CD4-positive, alpha-beta T cell treated with Interleukin-15 for 4 hours (primary cell): ENCODE results near the gene FBXL16.

Source experiments
- DNase-seq: peaks from one replicate; pipeline ENCODE4 v3.0.0-alpha.2; 2020; ENCODE audit warnings: low spot score

The FBXL16 gene

DNA sequence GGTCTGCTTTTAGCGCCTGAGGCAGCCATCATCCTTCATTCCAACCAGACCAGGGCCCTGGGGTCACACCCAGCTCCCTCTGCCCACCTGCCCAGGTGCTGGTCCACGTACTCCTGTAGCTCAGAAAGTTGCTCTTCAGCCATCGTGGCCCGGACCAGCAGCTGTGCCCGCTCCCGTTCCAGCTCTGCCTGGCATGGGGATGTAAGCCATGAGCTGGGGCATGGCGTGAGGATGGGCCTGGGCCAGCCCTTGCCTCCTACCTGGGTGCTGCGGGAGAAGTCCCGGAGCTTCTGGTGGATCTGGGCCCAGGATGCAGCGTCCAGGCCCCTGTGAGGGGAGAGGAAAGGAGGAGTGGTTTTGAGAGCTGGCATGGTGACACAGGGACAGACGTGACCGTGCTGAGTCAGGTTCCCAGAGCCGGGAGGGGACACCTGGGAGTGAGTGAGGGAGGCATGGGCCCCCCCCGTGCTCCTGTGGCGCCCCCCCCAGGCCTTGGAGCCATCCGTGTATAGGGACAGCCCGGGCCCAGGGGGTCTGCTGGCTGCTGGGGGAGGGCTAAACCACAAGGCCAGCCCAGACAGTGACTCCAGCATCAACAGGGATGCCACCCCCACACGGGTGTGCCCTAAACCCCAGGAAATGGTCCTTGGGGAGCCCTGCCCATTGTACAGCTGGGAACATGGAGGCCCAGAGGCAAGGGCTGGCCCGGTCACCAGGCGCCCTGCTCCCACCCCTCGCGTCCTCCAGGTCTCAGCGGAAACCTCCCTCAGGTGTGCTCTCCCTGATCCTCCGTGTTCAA lies 17.4 kb upstream of the FBXL16 start:
- DNase-seq, result no peak

DNA sequence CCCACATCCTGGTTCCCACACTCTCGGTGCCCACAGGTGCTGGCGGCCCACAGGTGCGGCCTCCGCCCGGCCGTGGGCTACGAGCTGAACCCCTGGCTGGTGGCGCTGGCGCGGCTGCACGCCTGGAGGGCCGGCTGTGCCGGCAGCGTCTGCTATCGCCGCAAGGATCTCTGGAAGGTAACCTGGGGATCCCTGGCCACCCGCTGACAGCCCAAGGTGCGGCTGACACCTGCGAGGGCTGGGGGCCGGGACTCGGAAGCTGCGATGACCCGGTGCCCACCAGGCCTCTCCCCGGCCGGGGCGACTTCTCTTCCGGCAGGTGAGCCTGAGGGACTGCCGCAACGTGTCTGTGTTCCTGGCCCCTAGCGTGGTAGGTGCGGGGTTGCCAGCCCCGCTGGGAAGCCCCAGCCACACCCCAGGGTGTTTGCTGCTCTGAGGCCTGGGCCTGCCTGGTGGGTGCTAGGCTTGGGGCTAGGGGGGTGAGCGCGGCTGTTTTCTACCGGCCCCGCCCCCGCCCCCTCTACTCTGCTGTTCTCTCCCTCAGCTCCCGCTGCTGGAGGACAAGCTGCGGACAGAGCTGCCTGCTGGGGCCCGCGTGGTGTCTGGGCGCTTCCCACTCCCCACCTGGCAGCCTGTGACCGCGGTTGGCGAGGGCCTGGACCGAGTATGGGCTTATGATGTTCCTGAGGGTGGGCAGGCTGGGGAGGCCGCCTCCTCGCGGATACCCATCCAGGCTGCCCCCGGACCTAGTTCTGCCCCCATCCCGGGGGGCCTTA lies 16.4 kb upstream of the FBXL16 start:
- DNase-seq, result no peak

- peak; percentile 65 for DNase-seq
Observed at GRCh38 chr16:720990-721764, 15.6 kb upstream of the FBXL16 start, which contains the start of gene ANTKMT. ANTKMT (plus strand) TSS chr16:721146; CDS start chr16:721275, 129 bp downstream.

DNA sequence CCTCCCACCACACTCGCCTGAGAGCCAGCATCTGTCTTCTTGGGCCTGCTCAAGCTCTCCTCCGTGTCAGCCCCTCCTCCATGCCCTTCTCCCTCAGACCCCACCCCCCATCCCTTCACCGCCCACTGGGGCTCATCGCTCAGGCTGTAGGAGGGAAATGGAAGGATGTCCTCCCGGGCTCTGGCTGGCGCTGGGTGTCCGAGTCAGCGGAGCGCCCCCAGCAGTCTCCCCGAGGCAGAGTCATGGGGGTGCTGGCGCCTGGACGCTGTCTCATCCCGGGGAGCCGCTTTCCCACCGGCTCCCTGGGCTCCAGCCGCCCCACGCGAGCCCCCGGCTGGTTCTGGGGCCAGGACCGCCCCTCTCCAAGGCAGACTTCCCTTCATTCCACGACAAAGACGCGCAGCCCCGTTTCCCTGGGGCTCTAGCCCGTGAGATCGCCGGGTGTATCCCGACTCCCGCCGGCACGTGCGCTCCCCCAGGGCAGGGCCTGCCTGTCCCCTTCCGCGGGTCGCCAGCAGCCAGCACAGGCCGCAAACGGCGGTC lies 14.9 kb upstream of the FBXL16 start:
- DNase-seq, result no peak

GRCh38 chr16:719815-720446 lies 14.3 kb upstream of the FBXL16 start:
- DNase-seq, result no peak

- no peak for DNase-seq
Observed at GRCh38 chr16:718922-719321, 13.3 kb upstream of the FBXL16 start.

GRCh38 chr16:718389-718788 lies 12.8 kb upstream of the FBXL16 start:
- no peak for DNase-seq

DNA sequence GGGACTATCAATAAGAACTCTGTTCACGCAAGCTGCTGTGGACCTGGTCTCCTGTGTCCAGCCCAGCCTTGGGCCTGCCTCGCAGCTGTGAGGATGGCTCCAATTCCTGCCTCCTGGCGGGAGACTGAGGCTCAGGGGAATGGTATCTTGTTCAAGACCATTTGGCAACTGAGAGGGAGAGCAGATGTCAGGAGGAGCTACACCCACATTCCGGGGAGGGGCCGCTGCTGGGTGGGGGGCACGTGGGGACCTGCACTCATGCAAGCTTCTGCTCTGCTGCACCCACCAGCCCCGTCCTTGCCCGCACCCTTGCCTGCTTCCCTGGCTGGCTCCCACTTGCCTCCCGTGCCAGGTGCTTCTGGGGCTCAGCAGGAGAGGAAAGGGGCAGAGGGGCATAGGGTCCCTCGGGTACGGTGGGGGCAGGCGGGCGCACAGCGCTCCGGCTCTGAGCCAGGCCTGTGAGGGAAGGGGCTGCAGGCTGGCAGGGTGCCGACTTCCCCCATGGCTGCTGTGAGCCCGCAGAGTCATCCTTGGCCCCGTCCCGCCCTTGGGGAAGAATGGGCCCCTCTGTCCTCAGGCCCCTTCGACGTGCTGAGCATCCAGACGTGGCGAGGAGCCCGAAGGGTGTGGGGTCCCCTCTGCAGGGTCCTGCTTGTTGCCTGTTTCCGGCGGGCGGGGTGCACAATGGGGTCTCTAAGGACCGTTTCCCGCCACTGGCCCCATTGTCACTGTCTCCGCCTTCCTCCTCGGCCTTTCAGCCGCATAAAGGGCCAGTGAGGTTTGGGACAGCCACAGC lies 12.0 kb upstream of the FBXL16 start:
- DNase-seq, result no peak

- DNase-seq, result no peak
Observed at GRCh38 chr16:716768-717325, 11.2 kb upstream of the FBXL16 start.

- DNase-seq, result no peak
Observed at GRCh38 chr16:716200-716568, 10.6 kb upstream of the FBXL16 start.

- no peak for DNase-seq
Observed at GRCh38 chr16:715477-716199, 10.0 kb upstream of the FBXL16 start.

GRCh38 chr16:714558-715476 lies 9.2 kb upstream of the FBXL16 start, which contains the start of gene METRN:
METRN (plus strand) TSS chr16:715118; CDS start chr16:715290, 172 bp downstream.
- peak; percentile 86 for DNase-seq

DNA sequence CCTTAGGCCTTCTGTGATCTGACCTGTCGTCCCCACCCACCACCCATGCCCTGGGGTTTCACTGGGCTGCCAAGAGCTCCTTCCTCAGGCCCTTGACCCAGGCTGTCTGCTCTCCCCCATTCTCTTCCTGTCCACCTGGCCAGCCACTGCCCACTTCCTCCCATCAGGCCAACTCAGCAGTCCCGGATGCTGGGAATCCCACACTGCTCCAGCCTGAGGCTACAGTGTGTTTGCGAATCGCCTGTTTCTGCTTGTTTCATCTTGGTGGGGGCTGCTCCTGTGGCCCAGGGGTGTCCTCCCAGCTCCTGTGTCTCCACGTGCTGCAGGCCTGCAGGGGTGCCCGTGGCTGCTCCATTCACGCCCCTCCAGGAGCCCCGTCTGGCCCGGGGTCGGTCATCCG lies 8.5 kb upstream of the FBXL16 start:
- no peak for DNase-seq

DNA sequence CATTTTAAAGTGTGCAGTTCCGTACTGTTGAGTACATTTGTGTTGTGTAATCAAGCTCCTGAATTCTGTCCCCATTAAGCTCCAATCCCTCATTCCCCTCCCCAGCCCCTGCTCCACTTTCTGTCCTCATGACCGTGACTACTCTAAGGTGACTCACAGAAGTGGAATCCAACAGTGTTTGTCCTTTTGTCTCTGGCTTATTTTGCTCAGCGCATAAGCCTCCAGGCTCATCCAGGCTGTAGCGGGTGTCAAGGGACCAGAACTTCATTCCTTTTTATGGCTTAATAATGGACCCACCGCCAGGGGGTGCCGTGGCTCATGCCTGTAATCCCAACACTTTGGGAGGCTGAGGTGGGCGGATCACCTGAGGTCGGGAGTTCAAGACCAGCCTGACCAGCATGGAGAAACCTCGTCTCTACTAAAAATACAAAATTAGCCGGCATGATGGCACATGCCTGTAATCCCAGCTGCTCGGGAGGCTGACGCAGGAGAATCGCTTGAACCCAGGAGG lies 7.2 kb upstream of the FBXL16 start:
- peak; percentile 45 for DNase-seq

DNA sequence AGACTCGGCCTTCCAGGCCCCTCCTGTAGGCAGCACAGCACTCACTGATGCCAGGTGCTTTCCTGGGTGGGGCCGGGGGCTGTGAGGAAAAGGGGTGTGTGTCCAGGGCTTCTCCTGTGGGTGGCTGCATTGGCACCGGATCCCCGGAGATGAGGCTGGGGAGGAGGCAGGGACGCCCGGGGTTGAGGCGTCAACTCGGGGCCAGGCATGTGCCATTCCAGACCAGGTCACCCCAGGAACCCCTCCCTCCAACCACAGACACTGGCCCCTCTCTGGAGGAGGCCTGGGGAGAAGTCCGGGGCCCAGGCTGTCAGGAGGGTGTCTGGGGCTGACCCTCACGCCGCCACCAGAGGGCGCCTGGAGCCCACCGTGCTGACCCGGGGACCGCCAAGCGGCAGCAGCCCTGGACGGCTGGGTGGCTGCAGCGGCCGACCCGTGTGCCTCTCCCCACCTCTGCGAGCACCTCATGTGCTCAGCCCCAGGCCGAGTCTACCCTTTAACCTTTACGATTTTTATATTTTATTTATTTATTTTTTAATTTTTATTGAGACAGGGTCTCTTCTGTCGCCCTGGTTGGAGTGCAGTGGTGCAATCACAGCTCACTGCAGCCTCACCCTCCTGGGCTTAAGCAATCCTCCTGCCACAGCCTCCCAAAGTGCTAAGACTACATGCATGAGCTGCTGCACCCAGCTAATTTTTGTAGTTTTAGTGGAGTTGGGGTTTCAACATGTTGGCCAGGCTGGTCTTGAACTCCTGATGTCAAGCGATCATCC lies 6.1 kb upstream of the FBXL16 start:
- peak; percentile 76 for DNase-seq

DNA sequence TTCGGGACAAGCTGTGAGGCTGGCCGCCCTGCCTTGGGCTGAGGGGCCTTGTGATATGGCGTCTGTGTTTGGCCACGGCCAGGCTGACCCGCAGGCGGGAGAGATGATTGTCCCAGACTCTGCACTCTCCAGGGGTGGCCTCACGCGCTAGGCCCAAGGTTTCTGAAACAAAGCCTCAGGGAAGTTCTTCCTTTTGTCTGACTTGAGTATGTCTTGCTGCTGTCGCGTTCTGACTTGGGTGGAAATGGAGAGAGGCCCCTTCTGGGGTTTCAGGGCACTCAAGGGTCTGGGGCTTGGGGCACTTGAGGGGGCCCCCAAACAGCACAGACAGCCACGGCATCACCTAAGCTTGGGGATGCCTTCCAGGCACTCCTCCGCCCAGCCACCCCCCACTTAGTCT lies 5.5 kb upstream of the FBXL16 start:
- DNase-seq, result no peak

- DNase-seq, result no peak
Observed at GRCh38 chr16:710500-711075, 5.0 kb upstream of the FBXL16 start.
